HG03108 (cell line): ENCODE measurements around the gene MMP17.

ENCODE experiments used
- ATAC-seq: cut with Tn5 transposase; IDR thresholded peaks from one replicate; pipeline ENCODE4 v1.9.1; 2021; ENCODE audit warnings: moderate library complexity; ENCODE audit not compliant: unreplicated experiment

MMP17 gene

GRCh38 chr12:131892711-131893604, 64.8 kb downstream of the MMP17 start:
- ATAC-seq = no peak

- ATAC-seq = no peak
These were observed 65.6 kb downstream of the MMP17 start for GRCh38 chr12:131893605-131894312.

- peak; percentile 79 for ATAC-seq
These were observed 66.2 kb downstream of the MMP17 start, which contains the start of gene ULK1 for GRCh38 chr12:131894313-131894860. TSS of gene ULK1 (plus strand) at chr12:131894622. CDS start at chr12:131895002, 380 bp downstream.

- no peak for ATAC-seq
These were observed 66.9 kb downstream of the MMP17 start for GRCh38 chr12:131894981-131895639.

GRCh38 chr12:131895640-131896079, 67.5 kb downstream of the MMP17 start:
- ATAC-seq = peak; percentile 2

- peak; percentile 60 for ATAC-seq
These were observed 68.1 kb downstream of the MMP17 start for GRCh38 chr12:131896080-131896810.

GRCh38 chr12:131896811-131897270, 68.6 kb downstream of the MMP17 start:
- ATAC-seq = no peak

GRCh38 chr12:131897276-131897675, 69.1 kb downstream of the MMP17 start:
- ATAC-seq = no peak

- ATAC-seq = no peak
These were observed 69.7 kb downstream of the MMP17 start for GRCh38 chr12:131897875-131898274.

GRCh38 chr12:131900397-131900796, 72.2 kb downstream of the MMP17 start:
- ATAC-seq = no peak
